ENCODE results near the gene CLPTM1L.

CLPTM1L gene

GRCh38 chr5:1274471-1274870 lies 70.4 kb downstream of the CLPTM1L start:
- Histone ChIP-seq H3K36me3 (ENCODE audit: low read depth) (no peaks in the 10 kb centered on the region; the same call in 1 of the 2 replicates), H3K4me1 (ENCODE audit: insufficient read depth, poor library complexity, severe bottlenecking) (no peaks in the 10 kb centered on the region), H3K9me3 (ENCODE audit: severe bottlenecking) (no peaks in the 10 kb centered on the region), H3K4me3 (ENCODE audit: severe bottlenecking) (no peak overlapping the region), H3K27ac (ENCODE audit: poor library complexity, severe bottlenecking) (no peak overlapping the region), H3K27me3 (ENCODE audit: insufficient read depth, poor library complexity, severe bottlenecking) (no peaks in the 10 kb centered on the region)
- no peak for ATAC-seq (ENCODE audit: low read depth)
- no peak for DNase-seq (ENCODE audit: low spot score)
- TF ChIP-seq CTCF (IDR thresholded peaks at IDR 0.05; ENCODE audit: poor library complexity, severe bottlenecking): no peak

- Histone ChIP-seq H3K27me3 (ENCODE audit: insufficient read depth, poor library complexity, severe bottlenecking) (no peaks in the 10 kb centered on the region), H3K4me3 (ENCODE audit: severe bottlenecking) (no peak overlapping the region), H3K9me3 (ENCODE audit: severe bottlenecking) (no peaks in the 10 kb centered on the region), H3K4me1 (ENCODE audit: insufficient read depth, poor library complexity, severe bottlenecking) (no peaks in the 10 kb centered on the region), H3K36me3 (ENCODE audit: low read depth) (no peaks in the 10 kb centered on the region), H3K27ac (ENCODE audit: poor library complexity, severe bottlenecking) (no peak overlapping the region)
- no peak for ATAC-seq (ENCODE audit: low read depth)
- no peak for DNase-seq (ENCODE audit: low spot score)
- TF ChIP-seq CTCF (IDR thresholded peaks at IDR 0.05; ENCODE audit: poor library complexity, severe bottlenecking): no peak
Measured at GRCh38 chr5:1273745-1274144, 71.2 kb downstream of the CLPTM1L start.

- no peak for TF ChIP-seq CTCF (IDR thresholded peaks at IDR 0.05; ENCODE audit: poor library complexity, severe bottlenecking)
- H3K9me3 ChIP-seq (ENCODE audit: severe bottlenecking): no peaks in the 10 kb centered on the region
- H3K27me3 ChIP-seq (ENCODE audit: insufficient read depth, poor library complexity, severe bottlenecking): no peaks in the 10 kb centered on the region
- H3K36me3 ChIP-seq (ENCODE audit: low read depth): no peaks in the 10 kb centered on the region
- no peak overlapping the region for H3K4me3 ChIP-seq (ENCODE audit: severe bottlenecking)
- ATAC-seq (ENCODE audit: low read depth) (no peak), DNase-seq (ENCODE audit: low spot score) (no peak)
- no peak overlapping the region for H3K27ac ChIP-seq (ENCODE audit: poor library complexity, severe bottlenecking)
- no peaks in the 10 kb centered on the region for H3K4me1 ChIP-seq (ENCODE audit: insufficient read depth, poor library complexity, severe bottlenecking)
Measured at GRCh38 chr5:1272201-1272600, 72.7 kb downstream of the CLPTM1L start.

GRCh38 chr5:1270933-1271914 lies 73.7 kb downstream of the CLPTM1L start:
- Histone ChIP-seq H3K9me3 (ENCODE audit: severe bottlenecking) (no peaks in the 10 kb centered on the region), H3K27me3 (ENCODE audit: insufficient read depth, poor library complexity, severe bottlenecking) (no peaks in the 10 kb centered on the region), H3K4me3 (ENCODE audit: severe bottlenecking) (no peak overlapping the region), H3K4me1 (ENCODE audit: insufficient read depth, poor library complexity, severe bottlenecking) (no peaks in the 10 kb centered on the region), H3K27ac (ENCODE audit: poor library complexity, severe bottlenecking) (no peak overlapping the region), H3K36me3 (ENCODE audit: low read depth) (no peaks in the 10 kb centered on the region)
- no peak for TF ChIP-seq CTCF (IDR thresholded peaks at IDR 0.05; ENCODE audit: poor library complexity, severe bottlenecking)
- DNase-seq (ENCODE audit: low spot score) (no peak), ATAC-seq (ENCODE audit: low read depth) (no peak)

GRCh38 chr5:1270426-1270825 lies 74.5 kb downstream of the CLPTM1L start:
- Histone ChIP-seq H3K9me3 (ENCODE audit: severe bottlenecking) (no peaks in the 10 kb centered on the region), H3K4me1 (ENCODE audit: insufficient read depth, poor library complexity, severe bottlenecking) (no peaks in the 10 kb centered on the region), H3K27me3 (ENCODE audit: insufficient read depth, poor library complexity, severe bottlenecking) (no peaks in the 10 kb centered on the region), H3K4me3 (ENCODE audit: severe bottlenecking) (no peak overlapping the region), H3K36me3 (ENCODE audit: low read depth) (no peaks in the 10 kb centered on the region), H3K27ac (ENCODE audit: poor library complexity, severe bottlenecking) (no peak overlapping the region)
- no peak for TF ChIP-seq CTCF (IDR thresholded peaks at IDR 0.05; ENCODE audit: poor library complexity, severe bottlenecking)
- no peak for ATAC-seq (ENCODE audit: low read depth)
- no peak for DNase-seq (ENCODE audit: low spot score)
